HG02870 (cell line): ENCODE measurements around the gene MFN1.
A peak's percentile ranks its signal among the peaks of the same experiment; 100 is the strongest.

Source experiments
- ATAC-seq: cut with Tn5 transposase; IDR thresholded peaks from one replicate; pipeline ENCODE4 v1.9.1; 2021; ENCODE audit warnings: mild to moderate bottlenecking, moderate library complexity; ENCODE audit not compliant: unreplicated experiment

The MFN1 gene

GRCh38 chr3:179336345-179336929 is 11.1 kb upstream of the MFN1 start:
- ATAC-seq = no peak

- peak; percentile 72 for ATAC-seq
Observed at GRCh38 chr3:179348325-179349013, 960 bp downstream of the MFN1 start.

- no peak for ATAC-seq
Observed at GRCh38 chr3:179355996-179356395, 8.5 kb downstream of the MFN1 start.

- no peak for ATAC-seq
Observed at GRCh38 chr3:179363332-179363731, 15.8 kb downstream of the MFN1 start.

GRCh38 chr3:179369621-179370020 is 22.1 kb downstream of the MFN1 start:
- ATAC-seq = no peak

- ATAC-seq = no peak
Observed at GRCh38 chr3:179373938-179374337, 26.4 kb downstream of the MFN1 start.

GRCh38 chr3:179375091-179375999 is 27.8 kb downstream of the MFN1 start:
- no peak for ATAC-seq

- no peak for ATAC-seq
Observed at GRCh38 chr3:179376474-179376873, 29.0 kb downstream of the MFN1 start.

GRCh38 chr3:179391906-179392305 is 44.4 kb downstream of the MFN1 start:
- ATAC-seq = no peak

- no peak for ATAC-seq
Observed at GRCh38 chr3:179398574-179399231, 51.2 kb downstream of the MFN1 start.

- no peak for ATAC-seq
Observed at GRCh38 chr3:179401561-179401960, 54.1 kb downstream of the MFN1 start.

- ATAC-seq = no peak
Observed at GRCh38 chr3:179402963-179403362, 55.5 kb downstream of the MFN1 start.

GRCh38 chr3:179404307-179404706 is 56.8 kb downstream of the MFN1 start:
- ATAC-seq = no peak

- ATAC-seq = peak; percentile 40
Observed at GRCh38 chr3:179410331-179410730, 62.8 kb downstream of the MFN1 start.

GRCh38 chr3:179410999-179411398 is 63.5 kb downstream of the MFN1 start:
- ATAC-seq = no peak

GRCh38 chr3:179414804-179415203 is 67.3 kb downstream of the MFN1 start:
- ATAC-seq = no peak

- no peak for ATAC-seq
Observed at GRCh38 chr3:179415377-179415776, 67.9 kb downstream of the MFN1 start.

- ATAC-seq = no peak
Observed at GRCh38 chr3:179416681-179417080, 69.2 kb downstream of the MFN1 start.

GRCh38 chr3:179418610-179419009 is 71.1 kb downstream of the MFN1 start:
- ATAC-seq = no peak

GRCh38 chr3:179421500-179421899 is 74.0 kb downstream of the MFN1 start:
- ATAC-seq = no peak

- ATAC-seq = no peak
Observed at GRCh38 chr3:179425075-179425474, 77.6 kb downstream of the MFN1 start.
